Epidermal melanocyte (primary cell): ENCODE results near the gene ZNF473.
A peak's percentile ranks its signal among the peaks of the same experiment; 100 is the strongest.

Experiments used
- DNase-seq: peaks from one replicate; pipeline ENCODE4 v3.0.0; 2011; ENCODE audit warnings: low spot score; ENCODE audit not compliant: insufficient read length

The ZNF473 gene

GRCh38 chr19:50003254-50003788 lies 22.5 kb upstream of the ZNF473 start:
- DNase-seq: no peak

- peak; percentile 64 for DNase-seq
Measured at GRCh38 chr19:50003810-50004419, 21.9 kb upstream of the ZNF473 start.

GRCh38 chr19:50005428-50005827 lies 20.4 kb upstream of the ZNF473 start:
- DNase-seq: no peak

GRCh38 chr19:50007170-50007569 lies 18.6 kb upstream of the ZNF473 start:
- no peak for DNase-seq

- DNase-seq: no peak
Measured at GRCh38 chr19:50007947-50008346, 17.9 kb upstream of the ZNF473 start.

DNA sequence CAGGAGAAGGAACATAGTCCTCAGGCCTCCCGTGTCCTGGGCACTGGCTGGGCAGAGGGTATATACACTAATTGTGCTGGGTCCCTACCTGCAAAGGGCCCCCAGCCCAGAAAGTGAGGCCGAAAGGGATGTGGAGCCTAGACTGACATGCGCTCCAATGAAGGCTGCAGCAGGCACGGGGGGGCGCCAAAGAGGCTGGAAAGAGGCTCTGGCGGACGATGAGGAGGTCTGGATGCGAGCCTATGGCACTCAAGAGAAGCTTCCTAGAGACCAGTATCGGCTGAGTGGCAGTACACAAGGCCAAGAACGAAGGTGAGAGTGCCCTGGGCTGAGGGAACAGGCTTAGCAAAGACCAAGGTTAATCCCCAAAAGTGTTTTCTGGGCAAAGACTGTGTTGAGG lies 17.3 kb upstream of the ZNF473 start:
- no peak for DNase-seq

DNA sequence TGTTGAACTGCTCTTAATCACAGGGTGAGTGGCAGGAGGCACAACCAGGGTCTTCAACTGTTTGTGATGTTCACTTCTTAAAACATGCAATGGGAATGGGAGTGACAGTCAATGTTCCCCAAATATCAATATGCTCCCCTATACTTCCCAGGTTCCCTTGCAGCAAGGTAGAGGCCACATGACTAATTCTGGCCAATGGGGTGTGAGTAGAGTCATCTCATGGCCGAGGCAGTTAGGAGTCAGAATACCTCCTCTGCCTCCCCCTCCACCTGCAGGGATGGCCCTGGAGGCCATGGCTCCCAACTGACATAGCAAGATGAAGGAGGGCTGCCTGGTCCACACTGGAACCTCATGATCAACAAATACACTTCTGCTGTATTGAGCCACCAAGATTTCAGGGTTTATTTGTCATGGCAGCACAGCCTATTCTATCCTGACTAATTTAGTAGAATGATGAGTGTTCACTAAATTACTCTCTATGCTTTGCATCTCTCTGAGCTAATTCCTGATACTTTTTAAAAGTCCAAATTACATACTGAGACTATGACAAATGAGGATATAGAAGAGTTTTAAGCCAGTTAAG lies 9.5 kb upstream of the ZNF473 start:
- no peak for DNase-seq

DNA sequence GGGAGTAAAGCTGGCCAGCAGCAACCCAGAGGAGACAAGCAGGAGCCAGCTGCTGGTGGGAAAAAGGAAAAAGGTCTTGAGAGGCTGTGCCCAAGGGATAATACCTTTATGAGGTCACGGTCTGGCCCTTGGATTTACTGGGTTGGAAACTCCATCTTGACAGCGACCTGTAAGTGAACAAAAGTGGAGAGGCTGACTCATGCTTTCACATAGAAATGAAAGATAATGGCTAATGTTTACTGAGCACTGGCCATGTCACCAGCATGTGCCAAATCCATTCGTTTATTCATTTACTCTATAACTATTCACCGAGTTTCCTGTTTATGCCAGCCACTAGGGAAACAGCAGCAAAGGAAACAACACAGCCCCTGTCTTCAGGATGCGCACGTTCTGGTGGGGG lies 5.3 kb upstream of the ZNF473 start:
- DNase-seq: no peak

GRCh38 chr19:50022823-50023222 lies 3.0 kb upstream of the ZNF473 start:
- no peak for DNase-seq

DNA sequence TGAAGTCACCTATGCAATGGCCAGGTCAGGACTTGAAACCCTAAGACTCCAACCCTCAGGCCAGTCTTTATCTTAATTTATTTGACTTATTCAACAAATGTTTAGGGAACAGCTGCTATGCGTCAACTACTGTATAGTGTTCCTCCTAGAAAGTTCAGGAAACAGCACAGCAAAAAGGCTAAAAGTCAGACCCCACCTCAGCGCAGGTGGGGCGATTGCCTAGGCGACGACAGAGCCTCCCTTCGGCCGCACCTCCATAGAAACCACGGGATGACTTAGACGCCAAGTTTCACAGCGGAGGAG lies 1.1 kb upstream of the ZNF473 start:
- no peak for DNase-seq

- DNase-seq: peak; percentile 93
Measured at GRCh38 chr19:50025022-50025793, 597 bp upstream of the ZNF473 start, which contains the start of gene VRK3. Gene VRK3, minus strand, starts transcription at chr19:50025372. Its CDS starts 9,210 bp downstream, at chr19:50016162.

GRCh38 chr19:50026550-50026906 lies 723 bp downstream of the ZNF473 start:
- no peak for DNase-seq

DNA sequence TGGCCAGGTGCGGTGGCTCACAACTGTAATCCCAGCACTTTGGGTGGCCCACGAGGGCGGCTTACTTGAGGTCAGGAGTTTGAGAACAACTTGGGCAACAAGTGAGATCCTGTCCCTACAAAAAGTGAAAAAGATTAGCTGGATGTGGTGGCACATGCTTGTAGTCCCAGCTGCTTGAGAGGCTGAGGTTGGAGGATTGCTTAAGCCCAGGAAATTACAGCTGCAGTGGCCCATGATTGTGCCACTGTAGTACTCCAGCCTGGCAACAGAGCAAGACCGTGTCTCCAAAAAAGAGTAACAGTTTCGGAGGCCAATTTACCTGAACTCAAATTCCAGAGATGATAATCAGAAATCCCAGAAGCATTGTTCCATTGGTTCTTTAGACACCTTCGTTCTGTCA lies 4.4 kb downstream of the ZNF473 start:
- DNase-seq: no peak

DNA sequence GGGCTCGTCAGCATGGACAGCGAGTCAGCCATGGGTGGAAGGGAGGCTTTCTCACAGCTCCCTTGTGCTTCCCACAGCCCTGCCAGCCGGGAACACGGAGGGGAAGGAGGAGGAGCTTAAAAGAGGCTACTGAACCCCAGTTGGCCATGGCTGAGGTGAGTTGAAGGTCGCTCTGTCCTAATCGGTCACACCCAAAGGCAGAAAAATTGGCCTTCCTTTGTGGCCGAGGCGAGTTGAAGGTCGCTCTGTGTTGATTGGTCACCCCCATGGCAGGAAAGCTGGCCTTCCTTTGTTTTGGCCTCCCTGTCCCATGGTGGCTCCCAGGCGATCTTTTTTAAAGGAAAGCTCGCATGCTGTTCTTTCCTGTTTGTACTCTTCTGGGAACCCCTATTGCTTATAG lies 5.1 kb downstream of the ZNF473 start:
- DNase-seq: no peak

GRCh38 chr19:50036908-50037307 lies 11.1 kb downstream of the ZNF473 start:
- no peak for DNase-seq

DNA sequence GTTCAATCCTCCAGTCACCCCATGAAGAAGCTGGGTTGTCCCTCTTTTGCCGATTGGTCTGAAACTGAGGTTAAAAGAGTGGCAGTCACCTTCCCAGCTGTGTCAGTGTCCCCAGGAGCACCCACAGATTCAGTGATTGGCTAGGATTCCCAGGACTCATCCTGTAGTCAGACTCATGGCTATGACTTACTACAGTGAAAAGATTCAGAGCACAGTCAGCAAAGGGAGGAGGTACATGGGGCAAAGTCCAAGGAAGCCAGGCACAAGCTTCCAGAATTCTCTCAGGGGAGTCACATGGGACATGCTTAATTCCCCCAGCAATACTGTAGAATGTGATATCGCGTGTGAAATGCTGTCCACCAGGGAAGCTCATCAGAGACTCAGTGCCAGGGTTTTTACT lies 14.2 kb downstream of the ZNF473 start:
- DNase-seq: no peak

- DNase-seq: no peak
Measured at GRCh38 chr19:50040967-50041366, 15.2 kb downstream of the ZNF473 start.

GRCh38 chr19:50042363-50043024 lies 16.7 kb downstream of the ZNF473 start:
- DNase-seq: no peak

DNA sequence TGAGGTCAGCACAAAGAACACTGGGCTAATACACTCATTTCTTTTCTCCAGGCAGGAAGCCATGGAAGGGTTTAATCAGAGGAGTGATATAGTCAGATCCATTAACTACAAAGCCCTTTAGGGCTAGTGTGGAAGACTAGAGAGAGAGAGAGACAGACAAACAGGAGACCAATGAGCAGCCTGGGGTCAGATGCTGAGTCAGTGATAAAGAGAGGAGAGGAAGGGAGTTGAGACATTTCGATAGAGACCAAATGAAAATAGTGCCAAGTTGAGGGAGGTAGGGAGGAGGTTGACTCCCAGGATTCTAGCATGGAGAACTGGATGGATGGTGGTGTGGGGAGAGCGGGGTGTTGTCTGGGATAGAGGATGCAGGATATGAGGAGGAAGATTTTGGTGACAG lies 18.2 kb downstream of the ZNF473 start:
- no peak for DNase-seq

DNA sequence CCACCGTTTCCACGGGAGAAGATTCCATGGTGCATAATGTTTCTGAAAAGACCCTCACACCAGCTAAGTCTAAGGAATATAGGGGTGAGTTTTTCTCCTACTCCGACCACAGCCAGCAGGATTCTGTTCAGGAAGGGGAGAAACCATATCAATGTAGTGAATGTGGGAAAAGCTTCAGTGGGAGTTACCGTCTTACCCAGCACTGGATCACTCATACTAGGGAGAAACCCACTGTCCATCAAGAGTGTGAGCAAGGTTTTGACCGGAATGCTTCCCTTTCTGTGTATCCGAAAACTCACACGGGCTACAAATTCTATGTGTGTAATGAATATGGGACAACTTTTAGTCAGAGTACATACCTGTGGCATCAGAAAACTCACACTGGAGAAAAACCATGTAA lies 19.1 kb downstream of the ZNF473 start:
- no peak for DNase-seq

GRCh38 chr19:50046649-50047503 lies 21.1 kb downstream of the ZNF473 start:
- DNase-seq: no peak
